Medulla oblongata (tissue), 1 donor: ENCODE data around the gene GARIN3.
"Not testable (repeated sequence)": the region's sequence is repeated elsewhere in the genome, so short reads cannot be mapped to it uniquely, and the experiment has no call there.

ENCODE experiments used
- DNase-seq: peaks from one replicate; pipeline ENCODE4 v3.0.0-alpha.2; 2015; ENCODE audit errors: extremely low spot score

GARIN3 gene

DNA sequence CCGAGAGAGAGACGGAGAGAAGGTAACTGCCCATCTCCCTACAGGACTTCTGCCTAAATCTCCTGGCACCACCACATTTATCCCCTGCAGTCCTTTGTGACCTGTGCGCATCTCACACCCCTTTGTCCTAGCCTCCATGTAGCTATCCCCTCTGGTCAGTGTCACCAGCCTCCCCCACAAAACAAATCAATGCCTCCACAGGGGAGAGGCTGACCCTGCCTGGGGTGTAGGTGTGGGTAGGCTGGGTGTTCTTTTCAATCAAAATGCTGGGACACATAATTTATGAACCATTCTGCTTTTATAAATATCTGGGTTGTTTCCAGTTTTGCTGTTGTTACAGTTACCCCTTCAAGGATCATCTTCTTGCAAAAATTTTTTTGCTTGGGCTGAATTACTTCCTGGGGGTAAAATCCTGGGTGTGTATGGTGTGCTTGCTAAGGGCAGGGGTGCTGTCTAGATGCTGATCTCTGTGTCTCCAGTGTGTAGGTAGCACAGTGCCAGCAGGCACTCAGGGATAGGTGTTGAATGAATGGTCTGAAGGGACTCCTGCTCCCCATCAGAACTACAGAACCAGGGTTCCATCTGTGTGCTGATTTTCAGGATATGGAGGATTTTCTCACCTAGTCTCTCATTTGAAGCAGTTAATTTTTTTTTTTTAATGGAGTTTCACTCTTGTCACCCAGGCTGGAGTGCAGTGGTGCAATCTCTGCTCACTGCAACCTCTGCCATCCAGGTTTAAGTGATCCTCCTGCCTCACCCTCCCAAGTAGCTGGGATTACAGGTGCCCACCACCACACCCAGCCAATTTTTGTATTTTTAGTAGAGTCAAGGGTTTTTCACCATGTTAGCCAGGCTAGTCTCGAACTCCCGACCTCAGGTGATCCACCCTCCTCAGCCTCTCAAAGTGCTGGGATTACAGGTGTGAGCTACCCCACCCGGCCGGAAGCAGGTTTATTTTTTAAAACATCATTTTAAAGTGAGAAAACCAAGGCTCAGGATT lies at the start of gene GARIN3:
TSS of gene GARIN3 (minus strand) at position 51 of the 1,000 bp plus-strand sequence. CDS start 96 bp downstream, outside the sequence.
- DNase-seq: no peak

- DNase-seq: no peak
Measured at GRCh38 chr5:157215514-157216167, 49.6 kb upstream of the GARIN3 start.

- no peak for DNase-seq
Measured at GRCh38 chr5:157214861-157215513, 48.9 kb upstream of the GARIN3 start.

DNA sequence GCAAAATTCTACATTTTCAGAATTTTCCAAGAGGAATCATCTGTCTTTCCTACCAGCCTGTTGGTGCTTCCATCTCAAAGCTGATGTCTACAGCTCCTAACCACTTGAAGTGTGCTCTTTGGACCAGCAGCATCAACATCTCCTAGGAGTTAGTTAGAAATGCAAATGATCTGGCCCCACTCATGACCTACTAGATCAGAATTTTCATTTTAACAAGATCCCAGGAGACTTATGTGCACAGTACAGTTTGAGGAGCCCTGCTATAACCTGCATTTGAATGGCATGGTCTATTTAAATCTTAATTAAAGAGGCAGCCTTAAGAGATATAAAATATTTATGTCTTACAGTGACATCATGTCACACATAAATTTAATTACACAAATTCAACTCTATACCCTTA lies 48.4 kb upstream of the GARIN3 start:
- no peak for DNase-seq

DNA sequence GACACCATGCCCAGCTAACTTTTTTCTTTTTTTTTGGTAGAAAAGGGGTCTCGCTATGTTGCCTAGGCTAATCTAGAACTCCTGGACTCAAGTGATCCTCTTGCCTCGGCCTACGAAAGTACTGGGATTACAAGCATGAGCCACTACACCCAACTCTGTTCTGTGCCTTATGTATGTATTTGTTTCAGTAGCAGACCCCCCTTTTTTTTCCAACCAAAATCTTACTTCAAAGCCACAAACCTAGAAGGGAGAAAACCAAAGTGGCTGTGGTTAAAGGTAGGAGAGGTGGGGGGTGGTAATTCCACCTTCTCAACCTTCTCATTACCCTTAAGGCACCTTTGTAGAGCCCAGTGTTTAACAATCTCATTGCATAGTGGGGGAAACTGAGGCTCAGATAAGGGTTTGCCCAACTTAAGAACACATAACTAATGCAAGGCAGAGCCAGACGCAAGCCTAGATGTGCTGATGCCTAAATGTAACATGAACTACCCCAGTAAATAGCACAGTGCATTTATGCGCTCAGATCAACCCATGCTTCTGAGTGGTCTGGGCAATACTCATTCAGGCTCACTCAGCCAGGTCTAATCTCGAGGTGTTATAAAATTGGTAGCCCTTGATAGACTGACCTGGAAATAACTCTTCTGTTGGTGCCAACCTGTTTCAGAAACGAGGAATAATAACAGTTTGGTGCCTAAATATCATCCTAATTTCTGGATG lies 47.6 kb upstream of the GARIN3 start:
- DNase-seq: no peak

DNA sequence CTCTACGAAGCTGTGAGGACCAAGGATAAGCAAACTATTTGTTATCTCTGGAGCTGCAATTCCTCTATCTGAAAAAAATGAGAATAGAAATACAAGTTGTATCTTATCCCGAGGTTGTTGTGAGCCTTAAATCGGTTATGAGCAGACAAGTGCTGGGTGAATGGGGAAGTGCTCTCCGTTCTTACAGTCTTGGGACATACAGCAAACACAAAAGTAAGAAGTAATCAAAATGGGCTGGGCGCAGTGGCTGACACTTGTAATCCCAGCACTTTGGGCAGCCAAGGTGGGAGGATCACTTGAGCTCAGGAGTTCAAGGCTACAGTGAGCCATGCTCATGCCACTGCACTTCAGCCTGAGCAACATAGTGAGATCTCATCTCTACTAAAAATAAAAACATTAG lies 46.2 kb upstream of the GARIN3 start:
- no peak for DNase-seq

DNA sequence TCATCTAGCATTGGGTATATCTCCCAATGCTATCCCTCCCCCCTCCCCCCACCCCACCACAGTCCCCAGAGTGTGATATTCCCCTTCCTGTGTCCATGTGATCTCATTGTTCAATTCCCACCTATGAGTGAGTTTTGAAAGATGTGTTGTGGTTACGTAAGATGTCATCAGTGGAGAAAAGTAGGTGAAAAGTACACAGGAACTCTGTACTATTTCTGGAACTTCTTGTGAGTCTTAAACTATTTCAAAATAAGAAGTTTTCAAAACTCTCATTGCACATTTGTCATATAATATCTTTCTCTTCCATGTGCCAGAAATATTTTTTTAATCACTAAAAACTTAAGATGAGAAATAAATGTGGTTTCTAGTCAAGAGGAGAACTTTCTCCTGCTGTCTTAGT lies 44.6 kb upstream of the GARIN3 start:
- DNase-seq: not testable (repeated sequence)

DNA sequence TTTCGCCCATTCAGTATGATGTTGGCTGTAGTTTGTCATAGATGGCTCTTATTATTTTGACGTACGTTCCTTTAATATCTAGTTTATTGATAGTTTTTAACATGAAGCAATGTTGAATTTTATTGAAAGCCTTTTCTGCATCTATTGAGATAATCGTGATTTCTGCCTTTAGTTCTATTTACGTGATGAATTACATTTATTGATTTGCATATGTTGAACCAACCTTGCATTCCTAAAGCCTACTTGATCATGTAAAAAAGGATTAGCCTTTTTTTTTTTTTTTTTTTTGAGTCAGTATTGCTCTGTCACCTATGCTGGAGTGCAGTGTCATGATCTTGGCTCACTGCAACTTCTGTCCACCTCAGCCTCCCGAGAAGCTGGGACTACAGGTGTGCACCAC lies 39.6 kb upstream of the GARIN3 start:
- no peak for DNase-seq

GRCh38 chr5:157204765-157205164 lies 38.7 kb upstream of the GARIN3 start:
- peak; percentile 6 for DNase-seq

DNA sequence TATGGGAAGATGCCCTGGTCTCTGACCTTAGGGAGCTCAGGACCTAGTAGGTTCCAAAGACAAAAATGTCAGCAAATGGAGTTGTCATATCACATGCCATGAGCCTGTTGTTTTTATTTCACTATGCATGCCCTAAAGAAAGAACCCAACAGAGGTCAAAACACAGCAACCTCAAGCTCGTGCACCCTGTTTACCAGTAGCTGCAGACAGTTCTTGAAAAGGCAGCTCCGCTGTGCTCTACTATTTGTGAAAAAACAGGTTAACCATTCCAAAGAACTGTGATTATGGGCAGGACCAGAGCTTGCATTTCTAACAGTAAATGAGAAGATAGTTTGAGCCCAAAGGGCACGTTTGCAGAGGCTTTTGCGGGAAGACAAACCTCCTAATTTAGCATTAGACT lies 37.4 kb upstream of the GARIN3 start:
- DNase-seq: no peak

DNA sequence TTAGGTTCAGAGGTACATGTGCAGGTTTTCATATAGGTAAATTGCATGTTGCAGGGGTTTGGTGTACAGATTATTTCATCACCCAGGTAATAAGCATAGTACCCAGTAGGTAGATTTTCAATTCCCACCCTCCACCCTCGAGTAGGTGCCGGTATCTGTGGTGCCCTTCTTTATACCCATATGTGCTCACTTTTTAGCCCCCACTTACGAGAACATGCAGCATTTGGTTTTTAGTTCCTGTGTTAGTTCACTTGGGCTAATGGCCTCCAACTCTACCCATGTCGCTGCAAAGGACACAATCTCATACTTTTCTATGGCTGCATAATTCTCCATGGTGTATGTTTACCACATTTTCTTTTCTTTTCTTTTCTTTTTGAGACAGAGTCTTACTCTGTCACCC lies 35.8 kb upstream of the GARIN3 start:
- DNase-seq: no peak

DNA sequence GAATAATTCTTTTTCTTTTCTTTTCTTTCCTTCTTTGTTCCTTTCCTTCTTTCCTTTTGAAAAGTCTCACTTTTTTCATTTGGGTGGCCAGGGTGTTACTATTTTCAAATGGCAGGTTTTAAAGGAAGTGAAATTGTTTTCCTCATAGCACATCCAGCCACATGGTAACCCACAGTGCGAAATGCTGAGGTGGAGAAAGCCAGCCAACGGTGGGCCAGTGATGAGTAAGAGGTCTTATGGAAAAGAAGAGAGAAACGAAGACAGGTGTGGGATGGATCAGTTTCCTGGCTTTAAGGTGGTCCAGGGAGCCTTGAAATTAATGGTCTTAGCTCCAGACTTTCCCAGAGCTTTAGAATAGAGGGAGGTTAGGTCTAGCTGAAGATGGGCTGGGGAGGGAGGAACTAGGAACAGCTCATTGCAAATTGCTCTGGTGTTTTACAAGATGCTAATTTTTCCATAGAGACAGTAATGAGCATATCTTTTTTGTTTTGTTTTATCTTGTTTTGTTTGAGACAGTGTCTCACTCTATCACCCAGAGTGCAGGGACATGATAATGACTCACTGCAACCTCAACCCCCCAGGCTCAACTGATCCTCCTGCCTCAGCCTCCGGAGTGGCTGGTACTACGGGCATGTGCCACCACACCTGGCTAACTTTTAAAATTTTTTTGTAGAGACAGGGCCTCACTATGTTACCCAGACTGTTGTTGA lies 32.4 kb upstream of the GARIN3 start:
- DNase-seq: no peak

GRCh38 chr5:157197086-157197485 lies 31.0 kb upstream of the GARIN3 start:
- DNase-seq: no peak

- DNase-seq: no peak
Measured at GRCh38 chr5:157196045-157196444, 30.0 kb upstream of the GARIN3 start.

- DNase-seq: no peak
Measured at GRCh38 chr5:157193699-157194424, 27.8 kb upstream of the GARIN3 start.

GRCh38 chr5:157189223-157189622 lies 23.2 kb upstream of the GARIN3 start:
- DNase-seq: no peak

- no peak for DNase-seq
Measured at GRCh38 chr5:157188270-157188669, 22.2 kb upstream of the GARIN3 start.

- DNase-seq: no peak
Measured at GRCh38 chr5:157187046-157187754, 21.1 kb upstream of the GARIN3 start.

DNA sequence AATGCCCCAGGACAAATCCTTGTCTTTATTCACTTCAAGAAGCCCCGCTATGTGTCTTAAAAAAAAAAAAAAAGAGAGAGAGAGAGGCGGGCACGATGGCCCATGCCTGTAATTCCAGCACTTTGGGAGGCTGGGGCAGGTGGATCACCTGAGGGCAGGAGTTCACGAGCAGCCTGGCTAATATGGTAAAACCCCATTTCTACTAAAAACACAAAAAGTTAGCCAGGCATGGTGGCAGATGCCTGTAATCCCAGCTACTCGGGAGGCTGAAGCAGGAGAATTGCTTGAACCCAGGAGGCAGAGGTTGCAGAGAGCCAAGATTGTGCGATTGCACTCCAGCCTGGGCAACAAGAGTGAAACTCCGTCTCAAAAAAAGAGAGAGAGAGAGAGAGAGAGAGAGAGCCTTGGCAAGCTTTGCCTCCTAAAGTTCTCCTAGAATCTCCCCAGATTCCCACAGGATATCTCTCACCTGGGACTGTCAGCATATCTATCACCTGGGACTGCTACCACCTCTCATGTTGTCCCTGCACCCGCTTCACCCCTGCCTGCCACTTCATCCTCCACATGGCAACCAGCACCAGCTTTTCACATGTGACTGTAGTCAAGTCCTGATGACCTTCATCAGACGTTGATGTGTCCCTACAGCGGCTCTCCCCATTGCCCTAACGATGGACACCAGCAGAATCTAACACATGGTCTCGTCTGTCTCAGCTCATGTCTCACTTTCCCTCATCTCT lies 20.4 kb upstream of the GARIN3 start:
- no peak for DNase-seq
